ENCODE results near the gene AOX1. TPM values are rescaled to one million over a fixed set of nuclear protein-coding genes. Genes with fewer than 3 reads are reported as not detected.
"Not testable (repeated sequence)": the region's sequence is repeated elsewhere in the genome, so short reads cannot be mapped to it uniquely, and the experiment has no call there.

Gene AOX1
- total RNA-seq (2014; rRNA removed; shearing (Covaris generic)), result 26.8 and 27.5 TPM in 2 replicates

- peak; percentile 35 for DNase-seq (ENCODE audit: low read depth)
These were observed at the start of gene AOX1 for GRCh38 chr2:200585730-200586643. Gene AOX1, plus strand, starts transcription at chr2:200586014. Its CDS starts 95 bp downstream, at chr2:200586109.

- DNase-seq (ENCODE audit: low read depth), result no peak
These were observed 47.7 kb upstream of the AOX1 start for GRCh38 chr2:200538139-200538538.

GRCh38 chr2:200540793-200541192 is 45.0 kb upstream of the AOX1 start:
- DNase-seq (ENCODE audit: low read depth), result no peak

- DNase-seq (ENCODE audit: low read depth), result not testable (repeated sequence)
These were observed 19.2 kb upstream of the AOX1 start for GRCh38 chr2:200566596-200566995.

GRCh38 chr2:200567932-200568331 is 17.9 kb upstream of the AOX1 start:
- no peak for DNase-seq (ENCODE audit: low read depth)

- no peak for DNase-seq (ENCODE audit: low read depth)
These were observed 9.9 kb upstream of the AOX1 start for GRCh38 chr2:200575957-200576356.

- DNase-seq (ENCODE audit: low read depth), result no peak
These were observed 8.8 kb upstream of the AOX1 start for GRCh38 chr2:200577027-200577426.

- peak; percentile 51 for DNase-seq (ENCODE audit: low read depth)
These were observed 7.0 kb upstream of the AOX1 start for GRCh38 chr2:200578778-200579177.

- no peak for DNase-seq (ENCODE audit: low read depth)
These were observed 1.2 kb upstream of the AOX1 start for GRCh38 chr2:200584639-200585038.

GRCh38 chr2:200585340-200585729 is 479 bp upstream of the AOX1 start:
- DNase-seq (ENCODE audit: low read depth), result no peak

- DNase-seq (ENCODE audit: low read depth), result no peak
These were observed 796 bp downstream of the AOX1 start for GRCh38 chr2:200586644-200586975.

GRCh38 chr2:200587007-200587616 is 1.3 kb downstream of the AOX1 start:
- DNase-seq (ENCODE audit: low read depth), result no peak

GRCh38 chr2:200588076-200588678 is 2.4 kb downstream of the AOX1 start:
- DNase-seq (ENCODE audit: low read depth), result no peak

GRCh38 chr2:200590090-200590489 is 4.3 kb downstream of the AOX1 start:
- no peak for DNase-seq (ENCODE audit: low read depth)

GRCh38 chr2:200591308-200591707 is 5.5 kb downstream of the AOX1 start:
- no peak for DNase-seq (ENCODE audit: low read depth)

GRCh38 chr2:200592406-200593075 is 6.7 kb downstream of the AOX1 start:
- DNase-seq (ENCODE audit: low read depth), result peak; percentile 45

- DNase-seq (ENCODE audit: low read depth), result no peak
These were observed 8.1 kb downstream of the AOX1 start for GRCh38 chr2:200593905-200594304.

- DNase-seq (ENCODE audit: low read depth), result no peak
These were observed 10.1 kb downstream of the AOX1 start for GRCh38 chr2:200595913-200596312.

GRCh38 chr2:200596774-200597570 is 11.2 kb downstream of the AOX1 start:
- no peak for DNase-seq (ENCODE audit: low read depth)

- DNase-seq (ENCODE audit: low read depth), result no peak
These were observed 13.4 kb downstream of the AOX1 start for GRCh38 chr2:200599206-200599605.

- peak; percentile 59 for DNase-seq (ENCODE audit: low read depth)
These were observed 14.9 kb downstream of the AOX1 start for GRCh38 chr2:200600549-200601225.

Measured in RPMI7951 (cell line).